Fibroblast of villous mesenchyme (primary cell): ENCODE data around the gene UBE2K. TPM values are rescaled to one million over a fixed set of nuclear protein-coding genes. Genes with fewer than 3 reads are reported as not detected.
"Not testable (repeated sequence)": the region's sequence is repeated elsewhere in the genome, so short reads cannot be mapped to it uniquely, and the experiment has no call there.

Experiments
- DNase-seq: peaks from one replicate; pipeline ENCODE4 v3.0.0-alpha.2; 2010; ENCODE audit warnings: low read depth
- H3K4me3 ChIP-seq: 2 replicates; pipeline ENCODE4 v1.5.1; 2011; ENCODE audit warnings: low read depth, mild to moderate bottlenecking, low read length
- total RNA-seq: library from RNA; depleted of rRNA; stranded (reverse); fragments of >200 nt; gene quantifications from 2 replicates; pipeline ENCODE4 v1.2.3, GENCODE V29; 2012
- TF ChIP-seq, protein P1 (sequence below): IDR thresholded peaks from 2 replicates; pipeline ENCODE4 v1.5.1; 2012; ENCODE audit warnings: low read depth, mild to moderate bottlenecking, low read length; ENCODE audit not compliant: insufficient read depth

Gene UBE2K, protein sequence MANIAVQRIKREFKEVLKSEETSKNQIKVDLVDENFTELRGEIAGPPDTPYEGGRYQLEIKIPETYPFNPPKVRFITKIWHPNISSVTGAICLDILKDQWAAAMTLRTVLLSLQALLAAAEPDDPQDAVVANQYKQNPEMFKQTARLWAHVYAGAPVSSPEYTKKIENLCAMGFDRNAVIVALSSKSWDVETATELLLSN
- 14.8 and 19.0 TPM in 2 replicates for total RNA-seq

DNA sequence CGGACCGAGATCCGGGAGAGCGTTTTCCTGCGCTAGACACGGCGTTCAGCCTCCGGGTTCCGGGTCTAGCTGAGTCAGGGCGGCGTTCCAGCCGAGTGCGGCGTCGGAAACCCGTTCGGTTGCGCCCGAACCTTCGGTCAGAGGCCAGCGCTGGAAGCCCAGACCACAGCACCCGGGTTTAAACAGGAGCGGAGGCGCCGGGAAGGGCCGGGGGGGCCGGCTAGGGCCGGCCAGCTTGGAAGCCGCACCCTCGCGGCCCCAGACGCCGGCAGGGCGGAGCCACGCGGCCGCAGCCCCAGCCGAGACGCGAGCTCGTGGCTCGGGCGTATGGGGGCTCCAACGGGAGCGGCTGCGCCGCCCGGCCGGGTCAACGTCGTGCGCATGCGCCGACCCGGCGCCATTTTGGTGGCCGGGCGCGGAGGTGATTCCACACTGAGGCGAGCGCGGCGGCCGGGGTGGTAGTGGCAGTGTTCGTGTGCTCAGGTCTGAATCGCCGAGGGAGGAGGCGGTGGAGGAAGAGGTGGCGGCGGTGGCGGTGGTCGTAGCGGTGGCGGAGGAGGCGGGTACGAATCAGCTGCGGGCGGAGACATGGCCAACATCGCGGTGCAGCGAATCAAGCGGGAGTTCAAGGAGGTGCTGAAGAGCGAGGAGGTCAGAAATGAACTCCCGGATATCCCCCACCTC lies at the start of gene UBE2K:
TSS of gene UBE2K (plus strand) at position 397 of the 684 bp plus-strand sequence. CDS start at position 589, 192 bp downstream.
- TF ChIP-seq, protein P1, sequence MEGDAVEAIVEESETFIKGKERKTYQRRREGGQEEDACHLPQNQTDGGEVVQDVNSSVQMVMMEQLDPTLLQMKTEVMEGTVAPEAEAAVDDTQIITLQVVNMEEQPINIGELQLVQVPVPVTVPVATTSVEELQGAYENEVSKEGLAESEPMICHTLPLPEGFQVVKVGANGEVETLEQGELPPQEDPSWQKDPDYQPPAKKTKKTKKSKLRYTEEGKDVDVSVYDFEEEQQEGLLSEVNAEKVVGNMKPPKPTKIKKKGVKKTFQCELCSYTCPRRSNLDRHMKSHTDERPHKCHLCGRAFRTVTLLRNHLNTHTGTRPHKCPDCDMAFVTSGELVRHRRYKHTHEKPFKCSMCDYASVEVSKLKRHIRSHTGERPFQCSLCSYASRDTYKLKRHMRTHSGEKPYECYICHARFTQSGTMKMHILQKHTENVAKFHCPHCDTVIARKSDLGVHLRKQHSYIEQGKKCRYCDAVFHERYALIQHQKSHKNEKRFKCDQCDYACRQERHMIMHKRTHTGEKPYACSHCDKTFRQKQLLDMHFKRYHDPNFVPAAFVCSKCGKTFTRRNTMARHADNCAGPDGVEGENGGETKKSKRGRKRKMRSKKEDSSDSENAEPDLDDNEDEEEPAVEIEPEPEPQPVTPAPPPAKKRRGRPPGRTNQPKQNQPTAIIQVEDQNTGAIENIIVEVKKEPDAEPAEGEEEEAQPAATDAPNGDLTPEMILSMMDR, result no peak
- peak; percentile 89 for DNase-seq
- peak within 1 kb of the TSS; percentile 96 for H3K4me3 ChIP-seq

- H3K4me3 ChIP-seq, result no peak overlapping the region
- no peak for DNase-seq
- TF ChIP-seq, protein P1, result no peak
Observed at GRCh38 chr4:39648213-39648612, 49.7 kb upstream of the UBE2K start.

- H3K4me3 ChIP-seq, result no peak overlapping the region
- TF ChIP-seq, protein P1, result no peak
- no peak for DNase-seq
Observed at GRCh38 chr4:39648827-39649558, 48.9 kb upstream of the UBE2K start.

DNA sequence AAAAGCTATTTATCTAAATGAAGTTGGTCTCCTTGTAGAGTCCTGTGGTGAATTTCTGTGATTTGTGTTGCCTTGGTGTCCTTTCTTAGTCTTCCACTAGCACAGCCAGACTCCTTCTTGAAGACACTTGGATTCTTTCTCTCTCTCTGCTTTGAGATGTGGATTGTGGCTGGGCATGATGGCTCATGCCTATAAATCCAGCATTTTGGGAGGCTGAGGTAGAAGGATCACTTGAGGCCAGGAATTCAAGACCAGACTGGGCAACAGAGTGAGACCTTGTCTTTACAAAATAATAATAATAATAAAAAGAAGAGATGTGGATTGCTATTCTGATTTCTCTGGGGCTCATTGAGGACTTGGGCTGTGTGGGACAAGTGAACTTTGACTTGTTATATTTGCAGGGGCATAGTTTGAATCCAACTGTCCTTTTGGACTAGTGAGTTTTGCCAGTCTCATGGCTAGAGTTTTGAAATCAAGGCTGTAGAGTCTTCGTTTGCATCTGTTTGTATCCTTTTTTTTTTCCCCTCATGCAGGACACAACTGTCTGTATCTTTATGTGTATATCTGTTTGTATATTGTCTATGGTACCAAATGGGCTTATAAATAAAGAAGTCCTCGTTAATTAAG lies 48.2 kb upstream of the UBE2K start:
- TF ChIP-seq, protein P1, result no peak
- H3K4me3 ChIP-seq, result no peak overlapping the region
- DNase-seq, result no peak

GRCh38 chr4:39651586-39651985 lies 46.4 kb upstream of the UBE2K start:
- H3K4me3 ChIP-seq, result not testable (repeated sequence)
- DNase-seq, result peak; percentile 1

DNA sequence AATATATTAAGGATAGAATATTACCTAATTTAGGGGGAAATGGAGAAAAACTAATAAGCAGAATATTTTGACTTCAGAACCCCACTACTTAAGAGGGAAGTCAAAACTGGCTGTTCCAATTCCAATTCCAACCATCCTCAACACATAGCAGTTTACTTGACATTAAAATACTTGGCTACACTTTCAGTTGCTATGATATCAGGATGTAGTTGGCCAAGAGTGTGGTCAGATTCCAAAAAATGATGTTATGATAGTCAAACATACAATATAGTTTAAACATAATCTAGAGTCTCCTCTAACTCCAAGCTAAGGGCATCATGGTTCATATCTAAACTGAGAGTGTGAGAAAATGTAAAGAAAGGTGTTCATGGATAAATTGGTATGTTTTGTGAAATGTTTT lies 42.7 kb upstream of the UBE2K start:
- no peak overlapping the region for H3K4me3 ChIP-seq
- TF ChIP-seq, protein P1, result no peak
- DNase-seq, result no peak

GRCh38 chr4:39655876-39656275 lies 42.1 kb upstream of the UBE2K start:
- peak; percentile 28 for DNase-seq
- TF ChIP-seq, protein P1, result no peak
- no peak overlapping the region for H3K4me3 ChIP-seq

DNA sequence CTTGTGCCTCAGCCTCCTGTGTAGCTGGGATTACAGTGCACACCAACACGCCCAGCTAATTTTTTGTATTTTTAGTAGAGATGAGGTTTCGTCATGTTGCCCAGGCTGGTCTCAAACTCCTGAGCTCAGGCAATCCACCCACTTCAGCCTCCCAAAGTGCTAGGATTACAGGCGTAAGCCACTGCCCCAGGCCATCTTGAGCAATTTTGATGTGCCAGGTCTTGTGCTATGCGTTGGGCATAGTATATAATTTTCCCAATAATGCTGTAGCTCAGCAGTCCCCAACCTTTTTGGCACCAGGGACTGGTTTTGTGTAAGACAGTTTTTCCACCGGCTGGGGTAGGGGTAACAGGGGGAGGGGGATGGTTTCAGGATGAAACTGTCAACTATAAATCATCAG lies 41.3 kb upstream of the UBE2K start:
- not testable (repeated sequence) for DNase-seq, H3K4me3 ChIP-seq
